ENCODE results near the gene KCNT1.

The KCNT1 gene

GRCh38 chr9:135674977-135675376 lies 27.0 kb upstream of the KCNT1 start:
- no peak for DNase-seq (ENCODE audit: low read depth)
- no peak overlapping the region for H3K9ac ChIP-seq (ENCODE audit: low read length)
- H3K4me3 ChIP-seq (ENCODE audit: low read length) = no peak overlapping the region
- H3K36me3 ChIP-seq (ENCODE audit: control insufficient read depth, insufficient read depth, low read length, severe bottlenecking) = no peaks in the 10 kb centered on the region
- no peaks in the 10 kb centered on the region for H3K9me3 ChIP-seq (ENCODE audit: control insufficient read depth, low read length)
- peaks cover 5% of the 10 kb centered on the region for H3K27me3 ChIP-seq (replicated peaks; ENCODE audit: control insufficient read depth, insufficient read depth, low read length)
- H3K4me1 ChIP-seq (ENCODE audit: control insufficient read depth, insufficient read depth, low read length) = no peaks in the 10 kb centered on the region

GRCh38 chr9:135676891-135677290 lies 25.1 kb upstream of the KCNT1 start:
- Histone ChIP-seq H3K9ac (ENCODE audit: low read length) (no peak overlapping the region), H3K4me3 (ENCODE audit: low read length) (no peak overlapping the region), H3K4me1 (ENCODE audit: control insufficient read depth, insufficient read depth, low read length) (no peaks in the 10 kb centered on the region), H3K27me3 (replicated peaks; ENCODE audit: control insufficient read depth, insufficient read depth, low read length) (peaks cover 8% of the 10 kb centered on the region), H3K9me3 (ENCODE audit: control insufficient read depth, low read length) (no peaks in the 10 kb centered on the region), H3K36me3 (ENCODE audit: control insufficient read depth, insufficient read depth, low read length, severe bottlenecking) (no peaks in the 10 kb centered on the region)
- DNase-seq (ENCODE audit: low read depth) = no peak

GRCh38 chr9:135677641-135678168 lies 24.3 kb upstream of the KCNT1 start:
- no peak for DNase-seq (ENCODE audit: low read depth)
- Histone ChIP-seq H3K27me3 (replicated peaks; ENCODE audit: control insufficient read depth, insufficient read depth, low read length) (peaks cover 4% of the 10 kb centered on the region), H3K36me3 (ENCODE audit: control insufficient read depth, insufficient read depth, low read length, severe bottlenecking) (no peaks in the 10 kb centered on the region), H3K9me3 (ENCODE audit: control insufficient read depth, low read length) (no peaks in the 10 kb centered on the region), H3K4me1 (ENCODE audit: control insufficient read depth, insufficient read depth, low read length) (no peaks in the 10 kb centered on the region), H3K4me3 (ENCODE audit: low read length) (no peak overlapping the region), H3K9ac (ENCODE audit: low read length) (no peak overlapping the region)

GRCh38 chr9:135678236-135679017 lies 23.6 kb upstream of the KCNT1 start:
- no peak for DNase-seq (ENCODE audit: low read depth)
- Histone ChIP-seq H3K4me1 (ENCODE audit: control insufficient read depth, insufficient read depth, low read length) (no peaks in the 10 kb centered on the region), H3K9me3 (ENCODE audit: control insufficient read depth, low read length) (no peaks in the 10 kb centered on the region), H3K4me3 (ENCODE audit: low read length) (no peak overlapping the region), H3K27me3 (replicated peaks; ENCODE audit: control insufficient read depth, insufficient read depth, low read length) (peaks cover 4% of the 10 kb centered on the region), H3K9ac (ENCODE audit: low read length) (no peak overlapping the region), H3K36me3 (ENCODE audit: control insufficient read depth, insufficient read depth, low read length, severe bottlenecking) (no peaks in the 10 kb centered on the region)

- Histone ChIP-seq H3K4me3 (ENCODE audit: low read length) (no peak overlapping the region), H3K9ac (ENCODE audit: low read length) (no peak overlapping the region), H3K27me3 (replicated peaks; ENCODE audit: control insufficient read depth, insufficient read depth, low read length) (peaks cover 14% of the 10 kb centered on the region), H3K36me3 (ENCODE audit: control insufficient read depth, insufficient read depth, low read length, severe bottlenecking) (no peaks in the 10 kb centered on the region), H3K4me1 (ENCODE audit: control insufficient read depth, insufficient read depth, low read length) (no peaks in the 10 kb centered on the region), H3K9me3 (ENCODE audit: control insufficient read depth, low read length) (no peaks in the 10 kb centered on the region)
- DNase-seq (ENCODE audit: low read depth) = no peak
These were observed 21.9 kb upstream of the KCNT1 start for GRCh38 chr9:135680056-135680455.

GRCh38 chr9:135681161-135681560 lies 20.8 kb upstream of the KCNT1 start:
- Histone ChIP-seq H3K27me3 (replicated peaks; ENCODE audit: control insufficient read depth, insufficient read depth, low read length) (peaks cover 15% of the 10 kb centered on the region), H3K9ac (ENCODE audit: low read length) (no peak overlapping the region), H3K36me3 (ENCODE audit: control insufficient read depth, insufficient read depth, low read length, severe bottlenecking) (no peaks in the 10 kb centered on the region), H3K4me1 (ENCODE audit: control insufficient read depth, insufficient read depth, low read length) (no peaks in the 10 kb centered on the region), H3K4me3 (ENCODE audit: low read length) (no peak overlapping the region), H3K9me3 (ENCODE audit: control insufficient read depth, low read length) (no peaks in the 10 kb centered on the region)
- DNase-seq (ENCODE audit: low read depth) = no peak

GRCh38 chr9:135683401-135684034 lies 18.5 kb upstream of the KCNT1 start:
- no peak for DNase-seq (ENCODE audit: low read depth)
- Histone ChIP-seq H3K27me3 (replicated peaks; ENCODE audit: control insufficient read depth, insufficient read depth, low read length) (peaks cover 21% of the 10 kb centered on the region), H3K36me3 (ENCODE audit: control insufficient read depth, insufficient read depth, low read length, severe bottlenecking) (no peaks in the 10 kb centered on the region), H3K4me3 (ENCODE audit: low read length) (no peak overlapping the region), H3K4me1 (ENCODE audit: control insufficient read depth, insufficient read depth, low read length) (no peaks in the 10 kb centered on the region), H3K9ac (ENCODE audit: low read length) (no peak overlapping the region), H3K9me3 (ENCODE audit: control insufficient read depth, low read length) (no peaks in the 10 kb centered on the region)

- no peak overlapping the region for H3K9ac ChIP-seq (ENCODE audit: low read length)
- DNase-seq (ENCODE audit: low read depth) = no peak
- no peaks in the 10 kb centered on the region for H3K9me3 ChIP-seq (ENCODE audit: control insufficient read depth, low read length)
- H3K4me1 ChIP-seq (ENCODE audit: control insufficient read depth, insufficient read depth, low read length) = no peaks in the 10 kb centered on the region
- H3K36me3 ChIP-seq (ENCODE audit: control insufficient read depth, insufficient read depth, low read length, severe bottlenecking) = no peaks in the 10 kb centered on the region
- H3K4me3 ChIP-seq (ENCODE audit: low read length) = no peak overlapping the region
- H3K27me3 ChIP-seq (replicated peaks; ENCODE audit: control insufficient read depth, insufficient read depth, low read length) = peaks cover 25% of the 10 kb centered on the region
These were observed 17.3 kb upstream of the KCNT1 start for GRCh38 chr9:135684691-135685090.

- Histone ChIP-seq H3K9ac (ENCODE audit: low read length) (no peak overlapping the region), H3K4me1 (ENCODE audit: control insufficient read depth, insufficient read depth, low read length) (no peaks in the 10 kb centered on the region), H3K4me3 (ENCODE audit: low read length) (no peak overlapping the region), H3K36me3 (ENCODE audit: control insufficient read depth, insufficient read depth, low read length, severe bottlenecking) (no peaks in the 10 kb centered on the region), H3K9me3 (ENCODE audit: control insufficient read depth, low read length) (no peaks in the 10 kb centered on the region), H3K27me3 (replicated peaks; ENCODE audit: control insufficient read depth, insufficient read depth, low read length) (peaks cover 30% of the 10 kb centered on the region)
- DNase-seq (ENCODE audit: low read depth) = no peak
These were observed 14.8 kb upstream of the KCNT1 start for GRCh38 chr9:135687216-135687615.

GRCh38 chr9:135689011-135689410 lies 13.0 kb upstream of the KCNT1 start:
- Histone ChIP-seq H3K9ac (ENCODE audit: low read length) (no peak overlapping the region), H3K36me3 (ENCODE audit: control insufficient read depth, insufficient read depth, low read length, severe bottlenecking) (no peaks in the 10 kb centered on the region), H3K4me1 (ENCODE audit: control insufficient read depth, insufficient read depth, low read length) (no peaks in the 10 kb centered on the region), H3K9me3 (ENCODE audit: control insufficient read depth, low read length) (no peaks in the 10 kb centered on the region), H3K4me3 (ENCODE audit: low read length) (no peak overlapping the region), H3K27me3 (replicated peaks; ENCODE audit: control insufficient read depth, insufficient read depth, low read length) (peaks cover 34% of the 10 kb centered on the region)
- no peak for DNase-seq (ENCODE audit: low read depth)

GRCh38 chr9:135690836-135691570 lies 11.0 kb upstream of the KCNT1 start:
- Histone ChIP-seq H3K27me3 (replicated peaks; ENCODE audit: control insufficient read depth, insufficient read depth, low read length) (peaks cover 33% of the 10 kb centered on the region), H3K9ac (ENCODE audit: low read length) (no peak overlapping the region), H3K9me3 (ENCODE audit: control insufficient read depth, low read length) (no peaks in the 10 kb centered on the region), H3K36me3 (ENCODE audit: control insufficient read depth, insufficient read depth, low read length, severe bottlenecking) (no peaks in the 10 kb centered on the region), H3K4me1 (ENCODE audit: control insufficient read depth, insufficient read depth, low read length) (no peaks in the 10 kb centered on the region), H3K4me3 (ENCODE audit: low read length) (no peak overlapping the region)
- DNase-seq (ENCODE audit: low read depth) = no peak
